Neural cell (in vitro differentiated cells): ENCODE results near the gene CETP.

Source experiments
- CTCF ChIP-seq: fragments of 450-650 bp; IDR thresholded peaks from 2 replicates; pipeline ENCODE4 v1.5.1; 2014; ENCODE audit warnings: antibody characterized with exemption, mild to moderate bottlenecking, moderate library complexity; ENCODE audit not compliant: poor library complexity, severe bottlenecking
- EP300 ChIP-seq: fragments of 450-650 bp; conservative IDR thresholded peaks from 2 replicates; pipeline ENCODE4 v1.6.1; 2014; ENCODE audit warnings: antibody characterized with exemption, mild to moderate bottlenecking, moderate library complexity; ENCODE audit not compliant: poor library complexity, severe bottlenecking
- EZH2 ChIP-seq: fragments of 200-600, 300-800 bp; shearing (Covaris generic), sonication (generic); IDR thresholded peaks from 2 replicates; pipeline ENCODE4 v1.6.1; 2014; ENCODE audit warnings: antibody characterized with exemption, low read length, borderline replicate concordance, mild to moderate bottlenecking; ENCODE audit not compliant: insufficient read depth, poor library complexity, severe bottlenecking
- MXI1 ChIP-seq: fragments of 450-650 bp; conservative IDR thresholded peaks from 2 replicates; pipeline ENCODE4 v1.6.1; 2014; ENCODE audit warnings: antibody characterized with exemption, mild to moderate bottlenecking; ENCODE audit not compliant: poor library complexity, severe bottlenecking
- POLR2AphosphoS5 ChIP-seq: IDR thresholded peaks from 2 replicates; pipeline ENCODE4 v1.6.1; 2012
- RAD21 ChIP-seq: fragments of 450-650 bp; conservative IDR thresholded peaks from 2 replicates; pipeline ENCODE4 v1.6.1; 2014; ENCODE audit warnings: antibody characterized with exemption, mild to moderate bottlenecking, moderate library complexity
- REST ChIP-seq: IDR thresholded peaks from 2 replicates; pipeline ENCODE4 v1.6.1; 2012; ENCODE audit warnings: borderline replicate concordance

GRCh38 chr16:56985962-56986360, 24.2 kb downstream of the CETP start:
- TF ChIP-seq REST (no peak), CTCF (no peak), EZH2 (no peak), POLR2AphosphoS5 (no peak), RAD21 (no peak), EP300 (no peak), MXI1 (no peak)
